ENCODE results near the gene USP14. TPM values are rescaled to one million over a fixed set of nuclear protein-coding genes. Genes with fewer than 3 reads are reported as not detected.

The USP14 gene
- total RNA-seq, 1 donor from 2014 or later = 60.1 TPM

DNA sequence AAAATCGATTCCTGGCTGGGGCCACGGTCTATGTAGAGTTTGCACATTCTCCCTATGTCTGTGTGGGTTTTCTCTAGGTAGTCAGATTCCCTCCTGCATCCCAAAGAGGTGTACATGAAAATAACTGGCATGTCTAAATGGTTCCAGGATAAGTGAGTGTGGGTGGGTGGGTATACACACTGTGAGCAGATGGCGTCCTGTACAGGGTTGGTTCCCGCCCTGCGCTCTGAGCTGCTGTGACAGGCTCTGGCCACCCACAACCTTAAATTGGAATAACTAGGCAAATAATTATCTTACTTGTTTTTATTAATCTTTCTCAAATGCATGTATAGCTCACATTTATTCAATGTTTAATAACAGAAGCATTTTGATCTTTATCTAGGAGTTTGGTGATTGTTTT lies 93.2 kb downstream of the USP14 start:
- no peaks in the 10 kb centered on the region for H3K4me1 Mint-ChIP-seq (ENCODE audit: unreplicated experiment)
- no peak for DNase-seq (ENCODE audit: low spot score)
- H3K9me3 Mint-ChIP-seq (ENCODE audit: unreplicated experiment) = no peaks in the 10 kb centered on the region
- H3K36me3 Mint-ChIP-seq (ENCODE audit: low read depth, unreplicated experiment) = peaks cover 37% of the 10 kb centered on the region
- no peak overlapping the region for H3K27ac Mint-ChIP-seq (ENCODE audit: unreplicated experiment)
- H3K27me3 Mint-ChIP-seq (ENCODE audit: unreplicated experiment) = no peaks in the 10 kb centered on the region
- TF ChIP-seq, protein P1, sequence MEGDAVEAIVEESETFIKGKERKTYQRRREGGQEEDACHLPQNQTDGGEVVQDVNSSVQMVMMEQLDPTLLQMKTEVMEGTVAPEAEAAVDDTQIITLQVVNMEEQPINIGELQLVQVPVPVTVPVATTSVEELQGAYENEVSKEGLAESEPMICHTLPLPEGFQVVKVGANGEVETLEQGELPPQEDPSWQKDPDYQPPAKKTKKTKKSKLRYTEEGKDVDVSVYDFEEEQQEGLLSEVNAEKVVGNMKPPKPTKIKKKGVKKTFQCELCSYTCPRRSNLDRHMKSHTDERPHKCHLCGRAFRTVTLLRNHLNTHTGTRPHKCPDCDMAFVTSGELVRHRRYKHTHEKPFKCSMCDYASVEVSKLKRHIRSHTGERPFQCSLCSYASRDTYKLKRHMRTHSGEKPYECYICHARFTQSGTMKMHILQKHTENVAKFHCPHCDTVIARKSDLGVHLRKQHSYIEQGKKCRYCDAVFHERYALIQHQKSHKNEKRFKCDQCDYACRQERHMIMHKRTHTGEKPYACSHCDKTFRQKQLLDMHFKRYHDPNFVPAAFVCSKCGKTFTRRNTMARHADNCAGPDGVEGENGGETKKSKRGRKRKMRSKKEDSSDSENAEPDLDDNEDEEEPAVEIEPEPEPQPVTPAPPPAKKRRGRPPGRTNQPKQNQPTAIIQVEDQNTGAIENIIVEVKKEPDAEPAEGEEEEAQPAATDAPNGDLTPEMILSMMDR (IDR thresholded peaks at IDR 0.05; ENCODE audit: unreplicated experiment) = no peak
- H3K4me3 Mint-ChIP-seq (ENCODE audit: unreplicated experiment) = no peak overlapping the region

DNA sequence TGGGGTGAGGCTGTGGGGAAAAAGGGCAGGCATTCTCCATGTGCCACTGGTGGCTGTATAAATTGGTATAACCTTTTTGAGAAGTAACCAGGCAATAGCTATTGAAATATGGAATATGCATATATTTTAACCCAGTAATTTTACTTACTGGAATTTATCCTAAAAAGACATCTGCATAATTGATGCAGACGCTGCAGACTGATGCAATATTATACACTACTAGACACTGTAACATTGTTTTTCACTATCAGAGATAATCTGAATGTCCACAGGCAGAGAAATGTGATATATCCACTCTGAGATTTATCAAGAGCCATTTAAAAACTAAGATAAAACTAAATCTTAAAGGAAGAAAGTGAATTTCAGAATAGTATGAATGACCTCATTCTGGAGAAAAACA lies 94.8 kb downstream of the USP14 start:
- peaks cover 41% of the 10 kb centered on the region for H3K36me3 Mint-ChIP-seq (ENCODE audit: low read depth, unreplicated experiment)
- no peaks in the 10 kb centered on the region for H3K27me3 Mint-ChIP-seq (ENCODE audit: unreplicated experiment)
- H3K4me3 Mint-ChIP-seq (ENCODE audit: unreplicated experiment) = no peak overlapping the region
- no peak overlapping the region for H3K27ac Mint-ChIP-seq (ENCODE audit: unreplicated experiment)
- H3K4me1 Mint-ChIP-seq (ENCODE audit: unreplicated experiment) = no peaks in the 10 kb centered on the region
- DNase-seq (ENCODE audit: low spot score) = no peak
- no peaks in the 10 kb centered on the region for H3K9me3 Mint-ChIP-seq (ENCODE audit: unreplicated experiment)
- TF ChIP-seq, protein P1 (IDR thresholded peaks at IDR 0.05; ENCODE audit: unreplicated experiment) = no peak

DNA sequence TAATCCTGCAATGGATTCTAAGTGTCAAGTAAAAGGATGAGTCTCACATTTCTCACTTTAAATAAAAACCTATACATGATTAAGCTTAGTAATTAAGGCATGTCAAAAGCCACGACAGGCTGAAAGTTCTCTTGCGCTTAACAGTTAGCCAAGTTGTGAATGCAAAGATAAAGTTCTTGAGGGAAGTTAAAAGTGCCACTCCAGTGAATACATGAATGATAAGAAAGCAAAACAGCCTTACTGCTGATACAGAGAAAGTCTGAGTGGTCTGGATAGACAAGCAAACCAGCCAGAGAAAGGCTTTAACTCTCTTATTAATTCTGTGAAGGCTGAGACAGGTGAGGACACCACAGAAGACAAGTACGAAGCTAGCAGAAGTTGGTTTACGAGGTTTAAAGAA lies 96.8 kb downstream of the USP14 start:
- TF ChIP-seq, protein P1 (IDR thresholded peaks at IDR 0.05; ENCODE audit: unreplicated experiment) = no peak
- Mint-ChIP-seq H3K4me3 (ENCODE audit: unreplicated experiment) (no peak overlapping the region), H3K9me3 (ENCODE audit: unreplicated experiment) (no peaks in the 10 kb centered on the region), H3K4me1 (ENCODE audit: unreplicated experiment) (no peaks in the 10 kb centered on the region), H3K27ac (ENCODE audit: unreplicated experiment) (no peak overlapping the region), H3K36me3 (ENCODE audit: low read depth, unreplicated experiment) (peaks cover 36% of the 10 kb centered on the region), H3K27me3 (ENCODE audit: unreplicated experiment) (no peaks in the 10 kb centered on the region)
- DNase-seq (ENCODE audit: low spot score) = no peak

DNA sequence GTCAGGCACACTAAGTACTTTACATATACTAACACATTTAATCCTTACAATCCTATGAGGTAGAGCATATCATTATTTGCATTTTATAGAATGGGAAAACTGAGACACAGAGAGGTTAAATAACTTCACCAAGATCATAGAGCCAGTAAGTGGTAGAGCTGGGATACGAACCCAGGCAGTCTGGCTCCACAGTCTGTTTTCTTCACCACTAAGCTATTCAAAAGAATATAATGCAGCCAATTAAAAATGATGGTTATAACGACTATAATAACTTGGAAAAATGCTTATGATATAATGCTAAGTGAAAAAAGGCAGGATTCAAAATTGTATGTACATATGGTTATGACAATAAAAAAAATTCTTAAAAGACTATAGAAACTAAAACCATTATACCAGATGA lies 102.2 kb downstream of the USP14 start:
- no peak for DNase-seq (ENCODE audit: low spot score)
- Mint-ChIP-seq H3K27ac (ENCODE audit: unreplicated experiment) (no peak overlapping the region), H3K9me3 (ENCODE audit: unreplicated experiment) (no peaks in the 10 kb centered on the region), H3K27me3 (ENCODE audit: unreplicated experiment) (no peaks in the 10 kb centered on the region), H3K36me3 (ENCODE audit: low read depth, unreplicated experiment) (peaks cover 21% of the 10 kb centered on the region), H3K4me3 (ENCODE audit: unreplicated experiment) (no peak overlapping the region), H3K4me1 (ENCODE audit: unreplicated experiment) (no peaks in the 10 kb centered on the region)
- TF ChIP-seq, protein P1 (IDR thresholded peaks at IDR 0.05; ENCODE audit: unreplicated experiment) = no peak

DNA sequence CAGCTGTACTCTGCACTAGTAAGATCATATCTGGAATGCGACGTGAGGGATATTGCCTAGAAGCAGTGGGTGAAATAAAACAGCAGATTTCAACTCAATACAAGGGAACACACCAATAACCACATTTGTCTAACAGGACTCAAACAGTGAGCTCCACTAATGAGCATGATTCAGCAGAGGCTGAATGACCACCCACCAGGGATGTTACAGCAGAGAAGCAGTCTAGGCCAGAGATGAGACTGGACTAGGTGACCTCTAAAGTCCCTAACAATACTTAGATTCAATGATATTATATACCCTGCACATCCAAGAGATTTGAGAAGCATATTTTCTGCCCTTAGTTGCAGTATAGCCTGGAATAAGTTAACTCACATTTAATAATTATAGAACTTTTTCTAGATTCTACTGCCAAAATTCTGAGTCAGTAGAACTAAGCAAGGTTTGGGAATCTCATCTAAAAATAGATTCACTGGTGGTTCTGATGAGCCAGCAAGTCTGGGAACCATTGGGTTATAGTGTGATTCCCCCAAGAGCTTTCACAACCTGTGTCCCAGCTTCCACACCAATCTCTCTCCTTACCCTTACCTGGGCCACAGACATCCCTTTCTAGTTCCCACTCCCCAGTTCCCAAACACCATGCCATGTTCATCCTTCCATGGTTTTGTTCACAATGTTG lies 103.2 kb downstream of the USP14 start:
- Mint-ChIP-seq H3K27me3 (ENCODE audit: unreplicated experiment) (no peaks in the 10 kb centered on the region), H3K4me1 (ENCODE audit: unreplicated experiment) (no peaks in the 10 kb centered on the region), H3K4me3 (ENCODE audit: unreplicated experiment) (no peak overlapping the region), H3K36me3 (ENCODE audit: low read depth, unreplicated experiment) (peaks cover 15% of the 10 kb centered on the region), H3K27ac (ENCODE audit: unreplicated experiment) (no peak overlapping the region), H3K9me3 (ENCODE audit: unreplicated experiment) (no peaks in the 10 kb centered on the region)
- TF ChIP-seq, protein P1 (IDR thresholded peaks at IDR 0.05; ENCODE audit: unreplicated experiment) = no peak
- DNase-seq (ENCODE audit: low spot score) = no peak

Small RNAs within 50 kb of the gene (microRNA-seq; reads per million reads assigned to microRNA genes)
- gene MIR8078 (ENCODE audit: unreplicated experiment) = not detected

Other genes starting within 250 kb of the USP14 start
- 1.4 TPM for gene TUBB8B, start 108.9 kb upstream of the USP14 start, total RNA-seq (ENCODE audit: unreplicated experiment)
- gene THOC1, start 109.5 kb downstream of the USP14 start, total RNA-seq (ENCODE audit: unreplicated experiment) = 45.8 TPM